Subcutaneous adipose tissue (tissue), 4 donors: ENCODE measurements around the gene PARP16. TPM values are rescaled to one million over a fixed set of nuclear protein-coding genes. Genes with fewer than 3 reads are reported as not detected.

ENCODE experiments used
- CTCF ChIP-seq: fragments of 450-650 bp; IDR thresholded peaks from one replicate; pipeline ENCODE4 v1.5.1; 2016; ENCODE audit warnings: low read depth, mild to moderate bottlenecking, control low read depth, antibody characterized with exemption, moderate library complexity
- total RNA-seq, 4 donors: library from RNA; depleted of rRNA; stranded (reverse); fragments of >200 nt; gene quantifications; one replicate each; pipeline ENCODE4 v1.1.0, GENCODE V29; 2016

Gene PARP16
- total RNA-seq, 4 donors from 2014 or later = 8.1 to 13.4 (median 11.0) TPM

GRCh38 chr15:65266469-65266868, 20.2 kb downstream of the PARP16 start:
- TF ChIP-seq CTCF = no peak

DNA sequence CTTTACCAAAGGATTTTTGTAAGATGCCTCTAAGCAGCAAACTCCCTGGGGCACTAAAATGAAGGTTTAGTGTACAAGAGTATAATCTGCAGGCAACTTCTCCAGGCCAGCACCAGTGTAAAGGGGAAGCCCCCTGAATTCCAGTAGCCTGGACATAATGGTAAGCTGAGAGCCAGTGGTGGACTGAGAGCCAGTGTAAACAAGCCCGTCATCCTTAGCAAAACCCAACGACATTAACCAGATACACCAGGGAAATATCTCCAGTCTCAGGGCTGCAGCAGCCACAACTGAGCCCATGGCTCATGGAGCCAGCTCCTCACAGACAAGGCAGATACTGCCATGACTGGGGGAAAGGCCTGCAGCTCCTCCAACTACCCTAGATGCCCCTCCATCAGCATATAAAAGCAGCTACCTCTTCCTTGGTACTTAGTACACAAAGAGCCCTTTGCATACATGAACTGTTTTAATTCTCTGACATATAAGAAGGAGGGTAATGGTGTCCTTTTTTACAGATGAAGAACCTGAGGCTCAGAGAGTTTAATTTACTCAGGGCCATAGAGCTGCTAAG, 21.7 kb downstream of the PARP16 start:
- TF ChIP-seq CTCF = no peak

DNA sequence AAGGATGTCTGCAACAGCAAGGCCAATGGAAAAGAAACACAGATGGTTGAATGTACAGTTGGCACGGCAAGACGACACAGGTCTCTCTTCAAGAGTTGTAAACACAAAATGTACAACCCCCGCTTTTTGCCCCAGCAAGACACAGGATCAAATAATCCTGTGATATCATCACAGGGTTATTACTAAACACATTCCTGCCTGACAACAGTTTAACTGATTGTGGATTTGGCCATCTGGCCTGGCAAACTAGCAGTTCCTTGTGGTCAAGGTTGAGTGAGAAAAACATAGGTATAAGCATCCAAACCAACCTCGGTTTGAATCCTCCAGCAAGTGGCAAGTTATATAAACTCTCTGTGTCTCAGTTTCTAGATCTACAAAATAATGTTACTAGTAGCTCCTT, 23.4 kb downstream of the PARP16 start:
- no peak for TF ChIP-seq CTCF

DNA sequence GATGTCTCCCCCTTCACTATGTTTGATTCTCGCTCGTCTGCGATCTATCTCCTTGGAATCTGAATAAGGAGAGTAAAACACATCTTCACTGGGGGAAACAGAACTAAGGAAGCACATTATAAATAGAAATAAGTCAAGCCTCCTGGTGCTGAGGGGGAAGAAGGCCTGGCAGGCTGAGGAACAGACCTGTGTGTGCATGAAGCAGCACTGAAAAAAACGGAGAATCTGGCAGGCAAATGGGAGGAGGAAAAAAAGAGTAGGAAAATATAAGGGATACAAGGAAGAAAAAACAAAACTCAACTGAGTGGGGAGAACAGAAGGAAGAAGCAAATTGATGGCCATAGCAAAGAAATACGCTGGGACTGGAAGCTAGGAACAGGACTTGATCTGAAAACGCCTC, 25.7 kb downstream of the PARP16 start:
- no peak for TF ChIP-seq CTCF

GRCh38 chr15:65259367-65259797, 27.3 kb downstream of the PARP16 start:
- TF ChIP-seq CTCF = no peak

DNA sequence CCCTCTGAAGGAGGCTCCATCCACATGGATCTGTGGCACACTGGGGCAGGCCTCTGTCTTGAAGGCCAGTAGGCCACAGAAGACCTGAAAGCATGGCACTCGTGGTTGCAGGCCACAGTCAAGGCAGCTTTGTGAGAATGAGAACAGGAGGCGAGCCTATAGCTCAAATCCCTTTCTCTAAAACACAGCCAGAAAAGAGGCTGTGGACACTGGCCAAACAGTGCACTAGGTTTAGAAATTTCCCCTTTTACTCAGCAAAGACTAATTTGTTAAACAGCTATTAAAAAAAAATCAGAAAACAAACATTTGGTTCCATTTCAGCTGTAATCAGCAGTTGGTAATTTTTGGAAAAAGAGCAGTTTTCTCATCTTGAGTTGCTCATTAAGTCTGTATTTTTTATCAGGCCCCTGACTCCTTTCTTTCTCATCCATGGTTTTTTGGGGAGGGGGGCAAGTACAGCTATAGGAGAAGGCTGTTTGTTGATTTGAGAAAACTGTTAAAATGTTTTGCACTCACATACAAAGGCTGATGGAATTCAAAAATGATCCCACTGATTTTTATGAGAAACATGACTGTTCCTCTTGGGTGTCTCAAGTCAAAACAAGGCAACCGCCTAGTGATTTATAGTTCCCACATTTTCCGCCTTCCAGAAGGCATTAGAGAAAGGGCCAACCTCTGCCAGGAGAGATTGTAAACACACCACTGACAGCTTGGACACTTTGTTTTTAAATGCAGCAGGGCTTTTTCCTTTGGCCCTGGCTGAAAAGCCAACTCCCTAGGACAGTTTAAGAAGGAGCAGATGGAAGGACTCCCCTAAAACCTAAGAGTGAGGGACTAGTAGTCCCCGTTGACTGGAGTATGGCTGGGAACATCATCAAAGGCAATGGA, 28.1 kb downstream of the PARP16 start:
- no peak for TF ChIP-seq CTCF

DNA sequence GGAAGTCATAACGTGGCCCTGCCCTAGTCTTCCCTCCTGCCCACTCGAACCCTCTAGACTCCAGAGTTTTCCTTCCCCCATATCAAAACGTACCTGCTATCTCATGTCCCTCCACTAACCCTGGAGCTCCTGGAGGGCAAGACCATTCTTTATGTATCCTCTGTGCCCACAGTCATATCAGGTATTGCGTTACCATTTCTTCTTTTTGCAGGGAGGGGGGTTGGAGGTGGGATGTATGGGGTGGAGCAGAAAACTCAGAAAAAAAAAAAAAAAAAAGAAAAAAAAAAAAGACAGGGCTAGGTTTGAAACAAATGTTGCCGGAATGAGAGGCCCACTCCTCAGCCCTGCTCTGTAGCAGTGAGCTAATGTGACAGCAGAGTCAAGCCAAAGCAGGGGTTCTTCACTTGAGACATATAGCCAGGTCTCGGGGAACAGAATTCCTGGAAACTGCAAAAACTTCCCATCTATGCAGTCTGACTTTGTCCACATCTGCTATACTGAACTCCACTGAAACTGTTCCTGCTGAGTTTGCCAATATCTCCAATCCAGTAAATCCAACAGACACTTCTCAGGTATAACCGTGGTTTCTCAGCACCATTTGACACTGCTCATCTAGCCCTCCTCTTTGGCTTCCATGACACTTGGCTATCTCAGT, 31.1 kb downstream of the PARP16 start:
- TF ChIP-seq CTCF = no peak
